Endothelial cell of umbilical vein (primary cell): ENCODE measurements around the gene TRAF7. TPM values are rescaled to one million over a fixed set of nuclear protein-coding genes. Genes with fewer than 3 reads are reported as not detected.

ENCODE experiments used
- BruUV-seq: library from RNA; stranded (reverse); fragments of 400-500 nt; replicated peaks from 2 replicates; lab custom pipeline; 2021; lab: Mats Ljungman, UMichigan
- CTCF ChIA-PET: fragments of 300-600, 350-600 bp; sonication (Branson Sonifier 250); formaldehyde crosslinking; loops from one replicate; lab custom pipeline; 2021; ENCODE audit warnings: antibody characterized with exemption, inconsistent platforms; lab: Charles Lee
- POLR2A ChIA-PET: fragments of 300-600, 350-600 bp; sonication (Branson Sonifier 250); formaldehyde crosslinking; loops from one replicate; lab custom pipeline; 2021; ENCODE audit warnings: antibody characterized with exemption, inconsistent platforms; lab: Charles Lee
- DNase-seq: peaks from one replicate; pipeline ENCODE4 v3.0.0-alpha.2; 2011; ENCODE audit warnings: low read depth, low spot score
- FAIRE-seq: peaks from 2 replicates; lab custom pipeline; 2011; peaks lifted over from hg19 to GRCh38; lab: Jason Lieb, UNC
- H2AFZ ChIP-seq: 2 replicates; pipeline ENCODE4 v1.6.0; 2012; ENCODE audit warnings: low read depth, low read length, control low read depth, inconsistent platforms
- H3K27ac ChIP-seq: 2 replicates; pipeline ENCODE4 v1.5.1; 2011; ENCODE audit warnings: low read depth, mild to moderate bottlenecking, control low read depth, low read length, moderate library complexity; ENCODE audit not compliant: insufficient read depth
- H3K27me3 ChIP-seq, 2 experiments: 2 replicates each; pipeline versions ENCODE4 v1.6.0 to v1.6.1; 2011; ENCODE audit warnings: low read length in 2 of 2, mixed read lengths in 1 of 2; ENCODE audit not compliant: control insufficient read depth in 2 of 2, insufficient read depth in 2 of 2
- H3K36me3 ChIP-seq, 2 experiments: 2 replicates in 1 of 2; 3 replicates in 1 of 2; pipeline ENCODE4 v1.5.1; 2011; ENCODE audit warnings: low read length in 2 of 2, mild to moderate bottlenecking in 1 of 2, moderate library complexity in 1 of 2; ENCODE audit not compliant: control insufficient read depth in 2 of 2, insufficient read depth in 2 of 2; ENCODE audit errors: extremely low read depth in 1 of 2
- H3K4me1 ChIP-seq: 3 replicates; pipeline ENCODE4 v1.5.1; 2011; ENCODE audit warnings: mild to moderate bottlenecking, low read length; ENCODE audit not compliant: control insufficient read depth, insufficient read depth; ENCODE audit errors: extremely low read depth
- H3K4me2 ChIP-seq: 2 replicates; pipeline ENCODE4 v1.6.1; 2011; ENCODE audit warnings: low read length, control low read depth, mixed read lengths; ENCODE audit not compliant: insufficient read depth
- H3K4me3 ChIP-seq, 3 experiments: fragments of 200-600 bp in 1 of 3; sonication (generic), shearing (Covaris generic) in 1 of 3; replicated peaks in 1 of 3; 2 replicates each; pipeline ENCODE4 v1.5.1; 2011 to 2016; ENCODE audit warnings: control low read depth in 3 of 3, low read length in 3 of 3, mild to moderate bottlenecking in 2 of 3, inconsistent platforms in 1 of 3, low read depth in 1 of 3, moderate library complexity in 1 of 3; ENCODE audit not compliant: insufficient read depth in 1 of 3
- H3K79me2 ChIP-seq: 2 replicates; pipeline ENCODE4 v1.6.0; 2012; ENCODE audit warnings: low read length, inconsistent platforms; ENCODE audit not compliant: control insufficient read depth, insufficient read depth
- H3K9ac ChIP-seq: replicated peaks from 2 replicates; pipeline ENCODE3; 2011; ENCODE audit warnings: low read length, control low read depth; ENCODE audit not compliant: insufficient read depth; ENCODE audit errors: extremely low read depth
- H3K9me1 ChIP-seq: replicated peaks from 3 replicates; pipeline ENCODE4 v1.6.0; 2011; ENCODE audit warnings: mild to moderate bottlenecking, low read length; ENCODE audit not compliant: control insufficient read depth, insufficient read depth; ENCODE audit errors: extremely low read depth
- H3K9me3 ChIP-seq: replicated peaks from 2 replicates; pipeline ENCODE4 v1.5.1; 2012; ENCODE audit warnings: low read length, inconsistent platforms; ENCODE audit not compliant: control insufficient read depth, insufficient read depth
- H4K20me1 ChIP-seq: replicated peaks from 2 replicates; pipeline ENCODE3; 2011; ENCODE audit warnings: mild to moderate bottlenecking, low read length; ENCODE audit not compliant: control insufficient read depth, insufficient read depth; ENCODE audit errors: extremely low read depth
- EZH2 ChIP-seq: IDR thresholded peaks from 2 replicates; pipeline ENCODE4 v1.6.1; 2012; ENCODE audit warnings: borderline replicate concordance, low read depth, mild to moderate bottlenecking, moderate library complexity, low read length, inconsistent platforms; ENCODE audit not compliant: severe bottlenecking
- FOS ChIP-seq: IDR thresholded peaks from 2 replicates; pipeline ENCODE4 v1.6.1; 2011; ENCODE audit warnings: mild to moderate bottlenecking, low read length, moderate library complexity, borderline replicate concordance; ENCODE audit not compliant: insufficient read depth
- GATA2 ChIP-seq: IDR thresholded peaks from 2 replicates; pipeline ENCODE4 v1.7.0; 2011; ENCODE audit warnings: low read depth, mild to moderate bottlenecking, moderate library complexity, mixed read lengths, low read length; ENCODE audit not compliant: insufficient read length, insufficient read depth
- JUN ChIP-seq: IDR thresholded peaks from 2 replicates; pipeline ENCODE4 v1.6.1; 2011; ENCODE audit warnings: borderline replicate concordance, low read depth; ENCODE audit not compliant: insufficient read length, insufficient read depth
- MAX ChIP-seq: IDR thresholded peaks from 2 replicates; pipeline ENCODE4 v1.6.1; 2011; ENCODE audit not compliant: insufficient read depth, insufficient read length
- MYC ChIP-seq: IDR thresholded peaks from one replicate; pipeline ENCODE4 v1.6.1; 2011; ENCODE audit warnings: mild to moderate bottlenecking, low read depth, low read length
- POLR2A ChIP-seq: IDR thresholded peaks from 2 replicates; pipeline ENCODE4 v1.6.1; 2012; ENCODE audit warnings: low read depth, mild to moderate bottlenecking, control low read depth, low read length
- dilution Hi-C: fragments of 300-500 bp; cut with MboI; formaldehyde crosslinking; loops from one replicate; pipeline ENCODE4 v1.15.0; 2019; ENCODE audit warnings: low sequenced_read_pairs; ENCODE audit not compliant: extremely low pct_ligation_motif_present
- intact Hi-C: fragments of 100-400 bp; cut with micrococcal nuclease; formaldehyde crosslinking; loops from one replicate; pipeline ENCODE4 v1.10.0; 2022
- polyA plus RNA-seq, 4 experiments: library from polyadenylated mRNA; depleted of rRNA in 3 of 4; stranded (reverse) in 3 of 4; unstranded in 1 of 4; fragments of >200 nt; gene quantifications; 2 replicates each; pipeline versions ENCODE4 v1.2.1 to v1.2.3, GENCODE V29; 2011 to 2012; ENCODE audit warnings: missing spikeins in 1 of 4
- total RNA-seq: library from RNA; stranded (reverse); gene quantifications from 2 replicates; pipeline ENCODE4 v1.2.3, GENCODE V29; 2021
- TF ChIP-seq, protein P1 (sequence below), 2 donors: IDR thresholded peaks; 1 replicate in 1 of 2; 2 replicates in 1 of 2; pipeline ENCODE4 v1.5.1; 2011; ENCODE audit warnings: low read length in 2 of 2, mild to moderate bottlenecking in 2 of 2, moderate library complexity in 2 of 2, control low read depth in 1 of 2, inconsistent platforms in 1 of 2, low read depth in 1 of 2; ENCODE audit not compliant: insufficient read depth in 1 of 2; ENCODE audit errors: extremely low read depth in 1 of 2

The TRAF7 gene
- total and polyA plus RNA-seq, 2 donors (not counting 3 experiments of a cell fraction or from before 2014, with no cell fraction given) = 141 to 175 TPM

- H4K20me1 ChIP-seq = no peaks in the 10 kb centered on the region
- H3K9me1 ChIP-seq = no peaks in the 10 kb centered on the region
- TF ChIP-seq MAX (no peak), JUN (no peak), EZH2 (no peak), FOS (no peak), MYC (no peak), GATA2 (no peak), POLR2A (no peak)
- TF ChIP-seq, protein P1, sequence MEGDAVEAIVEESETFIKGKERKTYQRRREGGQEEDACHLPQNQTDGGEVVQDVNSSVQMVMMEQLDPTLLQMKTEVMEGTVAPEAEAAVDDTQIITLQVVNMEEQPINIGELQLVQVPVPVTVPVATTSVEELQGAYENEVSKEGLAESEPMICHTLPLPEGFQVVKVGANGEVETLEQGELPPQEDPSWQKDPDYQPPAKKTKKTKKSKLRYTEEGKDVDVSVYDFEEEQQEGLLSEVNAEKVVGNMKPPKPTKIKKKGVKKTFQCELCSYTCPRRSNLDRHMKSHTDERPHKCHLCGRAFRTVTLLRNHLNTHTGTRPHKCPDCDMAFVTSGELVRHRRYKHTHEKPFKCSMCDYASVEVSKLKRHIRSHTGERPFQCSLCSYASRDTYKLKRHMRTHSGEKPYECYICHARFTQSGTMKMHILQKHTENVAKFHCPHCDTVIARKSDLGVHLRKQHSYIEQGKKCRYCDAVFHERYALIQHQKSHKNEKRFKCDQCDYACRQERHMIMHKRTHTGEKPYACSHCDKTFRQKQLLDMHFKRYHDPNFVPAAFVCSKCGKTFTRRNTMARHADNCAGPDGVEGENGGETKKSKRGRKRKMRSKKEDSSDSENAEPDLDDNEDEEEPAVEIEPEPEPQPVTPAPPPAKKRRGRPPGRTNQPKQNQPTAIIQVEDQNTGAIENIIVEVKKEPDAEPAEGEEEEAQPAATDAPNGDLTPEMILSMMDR (IDR thresholded peaks at IDR 0.05; ENCODE audit: extremely low read depth in 1 of 2, insufficient read depth in 1 of 2, low read depth in 1 of 2, low read length in 2 of 2) = no peak
- H3K79me2 ChIP-seq = no peaks in the 10 kb centered on the region
- no peak overlapping the region for H2AFZ ChIP-seq
- DNase-seq (no peak), FAIRE-seq (no peak)
- no peak overlapping the region for H3K4me2 ChIP-seq
- ChIA-PET CTCF (interaction anchor here (0.7 kb wide), 1 partner anchor 15 kb away, joined by 3 read pairs; no protein-coding TSS in a partner anchor), POLR2A (no interaction called here)
- no peaks in the 10 kb centered on the region for H3K36me3 ChIP-seq
- no peaks in the 10 kb centered on the region for H3K9me3 ChIP-seq
- no peak overlapping the region for H3K27ac ChIP-seq
- H3K27me3 ChIP-seq = no peaks in the 10 kb centered on the region
- H3K4me1 ChIP-seq = no peaks in the 10 kb centered on the region
- BruUV-seq = no TSS peak
- intact Hi-C loops = no loop called here
- no peak overlapping the region for H3K4me3 ChIP-seq
- dilution Hi-C loops = no loop called here
- H3K9ac ChIP-seq = no peak overlapping the region
Measured at GRCh38 chr16:2189252-2189893, 33.8 kb downstream of the TRAF7 start.
